Keratinocyte (primary cell): Measurements from ENCODE around the gene UCN3. TPM values are rescaled to one million over a fixed set of nuclear protein-coding genes. Genes with fewer than 3 reads are reported as not detected.

Experiments used
- DNase-seq: peaks from one replicate; pipeline ENCODE4 v3.0.0-alpha.2; 2011; ENCODE audit warnings: low read depth, missing footprints, low spot score
- FAIRE-seq: peaks from 2 replicates; lab custom pipeline; 2011; peaks lifted over from hg19 to GRCh38; lab: Jason Lieb, UNC
- H2AFZ ChIP-seq: 2 replicates; pipeline ENCODE4 v1.6.0; 2012; ENCODE audit warnings: low read length, control low read depth, inconsistent platforms; ENCODE audit not compliant: control insufficient read depth
- H3K27ac ChIP-seq: 2 replicates; pipeline ENCODE4 v1.5.1; 2011; ENCODE audit warnings: low read length; ENCODE audit not compliant: control insufficient read depth, insufficient read depth
- H3K27me3 ChIP-seq: 3 replicates; pipeline ENCODE4 v1.6.0; 2011; ENCODE audit warnings: low read length; ENCODE audit not compliant: control insufficient read depth, insufficient read depth; ENCODE audit errors: extremely low read depth
- H3K36me3 ChIP-seq, 2 experiments: 2 replicates in 1 of 2; 3 replicates in 1 of 2; pipeline ENCODE4 v1.5.1; 2011; ENCODE audit warnings: low read length in 2 of 2, mild to moderate bottlenecking in 1 of 2; ENCODE audit not compliant: control insufficient read depth in 2 of 2, insufficient read depth in 2 of 2; ENCODE audit errors: extremely low read depth in 1 of 2
- H3K4me1 ChIP-seq: 3 replicates; pipeline ENCODE4 v1.5.1; 2011; ENCODE audit warnings: low read length; ENCODE audit not compliant: control insufficient read depth, insufficient read depth; ENCODE audit errors: extremely low read depth
- H3K4me2 ChIP-seq: 3 replicates; pipeline ENCODE4 v1.6.0; 2011; ENCODE audit warnings: low read depth, low read length; ENCODE audit not compliant: control insufficient read depth, insufficient read depth; ENCODE audit errors: extremely low read depth
- H3K4me3 ChIP-seq, 3 experiments: fragments of 200-600 bp in 1 of 3; sonication (generic) in 1 of 3; 2 replicates in 2 of 3; 3 replicates in 1 of 3; pipeline ENCODE4 v1.5.1; 2011 to 2016; ENCODE audit warnings: low read length in 3 of 3, mild to moderate bottlenecking in 3 of 3, control low read depth in 2 of 3, inconsistent platforms in 1 of 3, low read depth in 1 of 3, mixed read lengths in 1 of 3, mixed run types in 1 of 3, moderate library complexity in 1 of 3; ENCODE audit not compliant: control insufficient read depth in 2 of 3, insufficient read depth in 2 of 3; ENCODE audit errors: extremely low read depth in 1 of 3
- H3K79me2 ChIP-seq: 2 replicates; pipeline ENCODE4 v1.6.0; 2012; ENCODE audit warnings: low read length; ENCODE audit not compliant: control insufficient read depth, insufficient read depth
- H3K9ac ChIP-seq: 3 replicates; pipeline ENCODE4 v1.6.0; 2011; ENCODE audit warnings: low read length; ENCODE audit not compliant: control insufficient read depth, insufficient read depth; ENCODE audit errors: extremely low read depth
- H3K9me1 ChIP-seq: 3 replicates; pipeline ENCODE4 v1.6.0; 2011; ENCODE audit warnings: low read length; ENCODE audit not compliant: control insufficient read depth, insufficient read depth; ENCODE audit errors: extremely low read depth
- H3K9me3 ChIP-seq: 2 replicates; pipeline ENCODE4 v1.5.1; 2012; ENCODE audit warnings: low read depth, low read length; ENCODE audit not compliant: control insufficient read depth
- H4K20me1 ChIP-seq: 3 replicates; pipeline ENCODE4 v1.6.0; 2011; ENCODE audit warnings: low read length; ENCODE audit not compliant: control insufficient read depth, insufficient read depth; ENCODE audit errors: extremely low read depth
- CTCF ChIP-seq, 3 experiments: IDR thresholded peaks in 1 of 3; conservative IDR thresholded peaks in 1 of 3; optimal IDR thresholded peaks in 1 of 3; 2 replicates in 2 of 3; 3 replicates in 1 of 3; pipeline versions ENCODE3 to v1.5.1; 2011; ENCODE audit warnings: low read length in 3 of 3, mild to moderate bottlenecking in 3 of 3, moderate library complexity in 2 of 3, control low read depth in 1 of 3, inconsistent platforms in 1 of 3; ENCODE audit not compliant: insufficient read depth in 2 of 3; ENCODE audit errors: extremely low read depth in 1 of 3
- EZH2 ChIP-seq: IDR thresholded peaks from one replicate; pipeline ENCODE4 v1.6.1; 2012; ENCODE audit warnings: inconsistent platforms, mild to moderate bottlenecking, low read length, moderate library complexity
- dilution Hi-C: fragments of 300-500 bp; cut with MboI; formaldehyde crosslinking; loops from one replicate; pipeline ENCODE4 v1.7.0; 2020; ENCODE audit warnings: low sequenced_read_pairs; ENCODE audit not compliant: extremely low pct_ligation_motif_present
- polyA plus RNA-seq, 5 experiments: library from polyadenylated mRNA; depleted of rRNA in 3 of 5; stranded (reverse) in 3 of 5; stranded (forward) in 1 of 5; unstranded in 1 of 5; fragments of >200 nt; gene quantifications; 1 replicate in 1 of 5; 2 replicates in 3 of 5; 3 replicates in 1 of 5; pipeline versions ENCODE4 v1.2.1 to v1.2.3, GENCODE V29; 2011 to 2012; ENCODE audit warnings: missing spikeins in 2 of 5, low read depth in 1 of 5, low replicate concordance in 1 of 5

The UCN3 gene
- polyA plus RNA-seq, 1 donor (not counting 4 experiments of a cell fraction or from before 2014, with no cell fraction given), result not detected

DNA sequence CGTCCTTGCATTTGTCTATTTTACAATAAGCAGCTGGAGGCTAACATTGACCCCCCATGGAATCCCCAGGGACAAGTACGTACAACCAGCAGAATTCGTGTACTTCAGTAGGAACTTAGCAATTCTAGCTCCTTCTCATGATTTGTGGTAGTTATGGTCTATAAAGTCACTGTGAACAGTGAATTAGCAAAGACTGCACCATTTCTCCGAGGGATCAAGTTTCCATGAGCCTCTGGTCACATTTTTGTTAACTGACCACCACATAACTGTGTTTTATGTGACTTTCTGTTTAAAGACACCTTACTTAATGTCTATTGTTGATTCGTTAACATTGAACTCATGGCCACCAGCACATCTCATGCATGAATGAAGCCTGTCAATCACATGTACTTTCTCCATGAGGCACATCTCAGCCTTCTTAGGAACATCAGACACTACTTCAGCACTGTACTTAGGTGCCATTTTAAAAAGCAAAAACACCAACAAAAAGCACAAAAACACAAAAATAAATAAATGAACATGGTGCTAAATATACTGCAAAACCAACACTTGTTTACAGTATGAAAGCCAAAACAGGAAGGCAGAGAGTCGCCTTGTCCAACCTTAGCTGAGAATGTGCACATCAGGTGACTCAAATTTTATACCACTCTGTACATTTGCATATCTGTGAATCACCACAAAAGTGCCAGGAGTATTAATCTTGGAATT, 9.0 kb upstream of the UCN3 start:
- H3K36me3 ChIP-seq, result no peaks in the 10 kb centered on the region
- FAIRE-seq (no peak), DNase-seq (no peak)
- no peaks in the 10 kb centered on the region for H3K4me1 ChIP-seq
- H3K27ac ChIP-seq, result no peak overlapping the region
- no peak overlapping the region for H3K4me2 ChIP-seq
- H3K27me3 ChIP-seq, result peaks cover 6% of the 10 kb centered on the region
- no peak overlapping the region for H3K9ac ChIP-seq
- H3K9me1 ChIP-seq, result no peaks in the 10 kb centered on the region
- no peak overlapping the region for H3K4me3 ChIP-seq
- no peaks in the 10 kb centered on the region for H4K20me1 ChIP-seq
- H3K9me3 ChIP-seq, result no peaks in the 10 kb centered on the region
- H2AFZ ChIP-seq, result no peak overlapping the region
- dilution Hi-C loops, result no loop called here
- no peaks in the 10 kb centered on the region for H3K79me2 ChIP-seq
- TF ChIP-seq EZH2, result no peak
- TF ChIP-seq CTCF (optimal IDR thresholded peaks at IDR 0.05 in 1 of 3, IDR thresholded peaks at IDR 0.05 in 1 of 3, conservative IDR thresholded peaks at IDR 0.05 in 1 of 3; ENCODE audit: extremely low read depth in 1 of 3, insufficient read depth in 2 of 3, low read length in 3 of 3), result no peak

GRCh38 chr10:5356302-5356763, 8.4 kb upstream of the UCN3 start:
- Histone ChIP-seq H2AFZ (no peak overlapping the region), H3K79me2 (no peaks in the 10 kb centered on the region), H4K20me1 (no peaks in the 10 kb centered on the region), H3K4me3 (no peak overlapping the region), H3K9me1 (no peaks in the 10 kb centered on the region), H3K27me3 (peaks cover 6% of the 10 kb centered on the region), H3K36me3 (no peaks in the 10 kb centered on the region), H3K9me3 (no peaks in the 10 kb centered on the region), H3K4me2 (no peak overlapping the region), H3K9ac (no peak overlapping the region), H3K4me1 (no peaks in the 10 kb centered on the region), H3K27ac (no peak overlapping the region)
- FAIRE-seq (no peak), DNase-seq (no peak)
- TF ChIP-seq CTCF (optimal IDR thresholded peaks at IDR 0.05 in 1 of 3, IDR thresholded peaks at IDR 0.05 in 1 of 3, conservative IDR thresholded peaks at IDR 0.05 in 1 of 3; ENCODE audit: extremely low read depth in 1 of 3, insufficient read depth in 2 of 3, low read length in 3 of 3), result no peak
- no peak for TF ChIP-seq EZH2
- dilution Hi-C loops, result no loop called here
